ENCODE measurements around the gene UTP25. TPM values are rescaled to one million over a fixed set of nuclear protein-coding genes. Genes with fewer than 3 reads are reported as not detected.
A peak's percentile ranks its signal among the peaks of the same experiment; 100 is the strongest.

Gene UTP25
- total RNA-seq, 4 donors from 2014 or later, result 7.3 to 11.0 (median 7.8) TPM

DNA sequence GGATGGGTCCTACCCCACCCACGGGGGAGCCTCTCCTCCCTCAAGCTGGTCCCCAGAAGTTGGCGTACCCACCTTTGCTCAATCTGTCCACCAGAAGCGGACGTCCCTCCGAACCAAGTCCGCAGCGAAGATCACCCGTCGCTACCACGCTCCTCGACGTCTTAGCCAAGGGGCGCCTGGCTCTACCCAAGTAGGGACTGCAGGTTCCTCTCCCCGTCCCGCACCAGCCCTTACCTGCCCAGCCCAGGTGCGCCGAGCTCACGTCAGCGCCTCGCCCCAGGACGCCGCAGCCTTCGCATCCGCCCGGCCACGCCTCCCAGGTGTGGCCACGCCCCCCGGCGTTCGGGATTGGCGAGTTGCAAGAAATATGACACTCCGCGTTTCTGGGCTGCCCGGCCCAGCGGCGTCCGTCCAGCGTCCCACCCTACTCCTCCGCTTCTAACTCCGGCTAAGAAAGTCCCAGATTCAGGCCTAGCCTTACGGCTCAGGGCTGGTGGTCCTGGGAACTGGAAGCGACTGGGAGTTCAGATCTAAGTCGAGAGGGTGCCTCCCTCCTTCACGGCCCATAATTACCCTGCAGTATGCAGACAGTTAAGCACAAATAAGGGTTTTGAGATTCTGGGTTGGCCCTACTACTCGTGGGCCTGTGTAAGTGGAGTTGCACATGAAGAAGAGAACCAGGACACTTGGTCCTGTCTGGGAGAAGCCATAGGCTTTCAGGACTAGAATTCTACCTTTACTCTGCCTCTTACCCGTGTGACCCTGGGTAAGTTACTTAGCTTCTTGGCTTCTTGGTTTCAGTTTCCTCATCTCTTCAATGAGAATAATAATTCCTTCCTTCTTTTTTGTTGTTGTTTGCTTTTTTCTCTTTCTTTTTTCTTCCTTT is 21.7 kb upstream of the UTP25 start, which contains the start of gene IRF6:
Gene IRF6, minus strand, starts transcription at position 268 of the 886 bp plus-strand sequence. CDS start 4,729 bp downstream, outside the sequence.
- Histone ChIP-seq H3K27ac (peak within 1 kb of the TSS; percentile 73 to 95 (median 86)), H3K36me3 (no peaks in the 10 kb centered on the region), H3K4me3 (replicated peaks in 1 of 3) (peak within 1 kb of the TSS; percentile 42 to 56 (median 44)), H3K9me3 (no peaks in the 10 kb centered on the region), H3K27me3 (no peaks in the 10 kb centered on the region), H3K4me1 (peaks cover 34 to 56% of the 10 kb centered on the region in 2 donors)
- TF ChIP-seq POLR2A (IDR thresholded peaks at IDR 0.05) (peak; percentile 95 to 99), CTCF (IDR thresholded peaks at IDR 0.05) (no peak)
- 7 to 17% methylated on average over 19 to 20 of the region's 46 CpGs for WGBS, 2 donors
- peak; percentile 97 to 98 for DNase-seq
- intact Hi-C loops (cut with DNase I), result no loop called here

DNA sequence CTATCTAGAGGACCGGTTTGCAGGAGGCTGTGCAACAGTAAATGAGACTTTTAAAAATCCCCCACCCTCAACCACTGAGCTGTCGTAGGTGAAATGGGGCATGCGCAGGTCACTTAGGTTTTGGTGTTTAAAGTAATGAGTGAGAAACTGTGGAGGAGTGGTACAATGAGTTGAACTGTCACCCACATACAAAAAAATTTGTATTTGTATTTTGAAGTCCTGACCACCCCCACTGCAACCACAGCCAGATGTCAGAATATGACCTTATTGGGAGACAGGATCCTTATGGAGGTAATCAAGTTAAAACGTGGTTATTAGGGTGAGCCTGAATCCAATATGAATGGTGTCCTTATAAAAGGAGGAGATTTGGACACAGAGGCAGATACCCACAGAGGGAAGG is 20.3 kb upstream of the UTP25 start:
- no peak overlapping the region for H3K27ac ChIP-seq
- intact Hi-C loops (cut with DNase I), result no loop called here
- no peak for DNase-seq
- TF ChIP-seq POLR2A (IDR thresholded peaks at IDR 0.05), result no peak
- no peak for TF ChIP-seq CTCF (IDR thresholded peaks at IDR 0.05)
- H3K36me3 ChIP-seq, result no peaks in the 10 kb centered on the region
- H3K9me3 ChIP-seq, result no peaks in the 10 kb centered on the region
- H3K4me3 ChIP-seq (replicated peaks in 1 of 3), result no peak overlapping the region
- 86 to 89% methylated on average over 4 of the region's 4 CpGs for WGBS, 2 donors
- no peaks in the 10 kb centered on the region for H3K27me3 ChIP-seq
- H3K4me1 ChIP-seq, result peaks cover 22 to 43% of the 10 kb centered on the region in 2 donors

GRCh38 chr1:209808059-209808581 is 19.7 kb upstream of the UTP25 start:
- peaks cover 16 to 36% of the 10 kb centered on the region in 2 donors for H3K4me1 ChIP-seq
- H3K27ac ChIP-seq, result peak overlapping the region in 2 of 3 donors; percentile 27 to 46
- H3K36me3 ChIP-seq, result no peaks in the 10 kb centered on the region
- H3K27me3 ChIP-seq, result no peaks in the 10 kb centered on the region
- no peak for TF ChIP-seq CTCF (IDR thresholded peaks at IDR 0.05)
- TF ChIP-seq POLR2A (IDR thresholded peaks at IDR 0.05), result no peak
- no peak overlapping the region for H3K4me3 ChIP-seq (replicated peaks in 1 of 3)
- DNase-seq, result peak; percentile 74 to 80
- intact Hi-C loops (cut with DNase I), result no loop called here
- H3K9me3 ChIP-seq, result no peaks in the 10 kb centered on the region

DNA sequence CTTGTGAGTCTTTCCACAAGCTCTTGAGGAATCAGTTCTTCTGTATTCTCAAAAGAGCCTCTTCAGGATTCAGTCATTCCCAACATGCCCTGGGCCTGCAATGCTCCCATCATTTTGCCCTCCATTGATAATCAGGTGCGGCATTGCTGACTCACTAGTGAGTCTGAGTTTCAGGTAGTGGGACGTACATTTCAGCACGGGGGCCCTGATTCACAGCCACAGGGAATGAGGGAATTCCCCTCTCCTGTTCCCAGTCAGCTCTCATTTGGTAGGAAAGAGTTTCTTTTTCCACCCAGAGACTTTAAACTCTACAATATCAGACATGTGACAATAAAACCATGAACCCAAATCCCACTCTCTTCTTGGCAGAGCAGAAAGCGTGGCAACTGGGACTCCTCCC is 18.2 kb upstream of the UTP25 start:
- DNase-seq, result no peak
- no peak overlapping the region for H3K27ac ChIP-seq
- intact Hi-C loops (cut with DNase I), result no loop called here
- H3K9me3 ChIP-seq, result no peaks in the 10 kb centered on the region
- TF ChIP-seq CTCF (IDR thresholded peaks at IDR 0.05) (no peak), POLR2A (IDR thresholded peaks at IDR 0.05) (no peak)
- H3K27me3 ChIP-seq, result no peaks in the 10 kb centered on the region
- H3K4me1 ChIP-seq, result peaks cover 10 to 27% of the 10 kb centered on the region in 2 donors
- no peaks in the 10 kb centered on the region for H3K36me3 ChIP-seq
- WGBS, 2 donors, result 74 to 86% methylated on average over 4 of the region's 4 CpGs
- no peak overlapping the region for H3K4me3 ChIP-seq (replicated peaks in 1 of 3)

- no peak for DNase-seq
- intact Hi-C loops (cut with DNase I), result no loop called here
- Histone ChIP-seq H3K27ac (no peak overlapping the region), H3K27me3 (no peaks in the 10 kb centered on the region), H3K4me3 (replicated peaks in 1 of 3) (no peak overlapping the region), H3K4me1 (peaks cover 6 to 26% of the 10 kb centered on the region in 2 donors), H3K36me3 (no peaks in the 10 kb centered on the region), H3K9me3 (no peaks in the 10 kb centered on the region)
- 91 to 95% methylated on average over 5 of the region's 5 CpGs for WGBS, 2 donors
- TF ChIP-seq CTCF (IDR thresholded peaks at IDR 0.05) (no peak), POLR2A (IDR thresholded peaks at IDR 0.05) (no peak)
Observed at GRCh38 chr1:209810783-209811182, 17.0 kb upstream of the UTP25 start.
